CD4-positive, alpha-beta T cell treated with Interleukin-6 at 100 ng/mL for 8 hours (primary cell): ENCODE measurements around the gene PEPD.

Experiments
- DNase-seq: peaks from one replicate; pipeline ENCODE4 v3.0.0-alpha.2; 2020; ENCODE audit warnings: mixed read lengths, low spot score

Gene PEPD

DNA sequence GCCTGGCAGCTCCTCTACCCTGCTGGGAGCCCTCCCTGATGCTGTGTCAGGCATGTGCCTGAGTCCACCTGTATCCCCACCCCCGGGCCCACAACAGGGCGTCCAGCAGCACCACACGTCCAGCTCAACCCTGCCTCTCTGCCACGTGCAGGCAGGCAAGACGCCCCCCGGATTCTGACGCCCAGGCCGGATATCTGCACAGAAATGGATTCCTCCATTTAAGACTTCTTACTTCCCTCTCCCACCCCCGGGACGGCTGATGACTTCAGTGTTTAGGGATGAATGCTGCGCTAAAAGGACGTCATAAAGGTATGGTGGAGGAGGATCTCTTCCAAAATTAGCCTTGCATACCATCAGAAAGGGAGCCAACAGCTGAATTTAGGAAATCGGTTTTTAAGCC is 10.2 kb downstream of the PEPD start:
- DNase-seq = no peak

DNA sequence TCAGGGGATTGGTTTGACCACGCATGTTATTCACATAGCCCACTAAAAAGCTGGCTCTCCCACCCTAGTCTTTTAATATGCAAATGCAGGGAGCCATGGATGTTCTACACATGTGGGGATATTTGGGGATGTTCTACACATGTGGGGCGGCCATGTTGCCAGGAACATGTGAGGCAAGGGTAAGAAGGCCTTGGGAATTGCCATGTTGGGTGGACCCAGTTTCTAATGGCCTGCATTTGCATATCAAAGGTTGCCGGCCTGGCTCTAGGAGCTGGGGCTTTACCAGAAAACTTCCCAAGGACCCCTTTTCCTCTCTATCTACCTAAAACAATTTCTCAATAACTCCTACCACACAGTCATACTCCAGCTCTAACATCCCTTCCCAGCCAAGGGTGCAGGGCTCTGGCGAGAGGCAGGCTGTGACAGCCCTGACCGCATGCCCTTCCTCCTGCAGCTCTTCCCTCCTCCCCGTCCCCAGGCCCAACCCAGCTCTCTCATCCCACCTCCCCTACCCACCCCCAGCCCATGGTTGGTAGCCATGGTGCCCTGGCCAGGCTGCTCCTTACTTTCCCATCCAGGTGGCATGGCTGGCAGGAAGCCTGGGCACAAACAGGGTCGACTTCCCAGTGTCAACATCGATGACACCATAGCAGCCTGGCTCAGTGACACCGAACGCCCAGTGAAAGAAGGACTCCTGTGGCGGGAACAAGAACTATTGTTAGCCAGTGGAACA is 11.0 kb downstream of the PEPD start:
- no peak for DNase-seq

- no peak for DNase-seq
Observed at GRCh38 chr19:33509774-33510173, 11.8 kb downstream of the PEPD start.

GRCh38 chr19:33508941-33509614 is 12.5 kb downstream of the PEPD start:
- no peak for DNase-seq

- no peak for DNase-seq
Observed at GRCh38 chr19:33508431-33508830, 13.2 kb downstream of the PEPD start.

- no peak for DNase-seq
Observed at GRCh38 chr19:33508009-33508408, 13.6 kb downstream of the PEPD start.

DNA sequence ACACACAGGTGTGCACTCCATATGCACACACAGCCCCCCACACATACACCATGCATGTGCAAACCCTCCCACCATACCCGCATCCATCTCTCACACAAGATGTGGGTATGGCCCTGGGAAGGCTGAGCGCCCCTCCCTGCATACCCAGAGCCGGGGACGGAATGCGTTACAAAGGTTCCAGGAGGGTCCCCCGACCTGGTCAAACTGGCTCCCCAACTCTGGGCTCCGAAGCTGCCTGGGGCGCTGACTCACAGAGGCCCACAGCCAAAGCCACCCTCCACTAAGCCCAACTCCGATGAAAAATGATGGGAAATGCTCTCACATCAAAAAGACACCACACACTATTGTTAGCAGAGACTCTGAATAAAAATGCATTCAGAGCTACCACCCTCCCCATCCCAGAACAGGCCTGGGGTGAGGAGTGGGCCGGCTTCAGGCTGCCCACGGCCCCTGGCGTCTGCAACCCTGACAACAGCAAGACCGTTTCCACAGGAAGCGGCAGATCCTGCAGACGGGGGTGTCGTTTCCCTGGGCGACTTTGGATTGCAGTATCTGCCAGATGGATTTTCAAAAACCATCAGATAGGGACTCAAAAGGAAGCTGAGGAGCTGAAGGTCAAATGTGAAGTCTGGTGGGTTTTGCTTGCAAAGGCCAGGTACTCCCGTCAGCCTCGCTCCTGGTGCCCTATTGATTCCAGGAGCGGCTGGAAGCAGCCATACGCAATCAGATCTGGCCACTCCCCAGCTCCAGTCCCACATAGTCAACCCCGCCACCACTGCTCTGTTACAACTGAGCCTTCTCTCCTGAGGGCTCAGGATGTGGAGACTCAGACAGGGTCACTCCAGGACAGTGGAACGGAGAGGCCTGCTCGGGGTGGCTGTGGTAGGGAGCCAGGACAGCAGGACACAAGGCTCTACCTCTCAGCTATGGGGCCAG is 14.3 kb downstream of the PEPD start:
- no peak for DNase-seq

DNA sequence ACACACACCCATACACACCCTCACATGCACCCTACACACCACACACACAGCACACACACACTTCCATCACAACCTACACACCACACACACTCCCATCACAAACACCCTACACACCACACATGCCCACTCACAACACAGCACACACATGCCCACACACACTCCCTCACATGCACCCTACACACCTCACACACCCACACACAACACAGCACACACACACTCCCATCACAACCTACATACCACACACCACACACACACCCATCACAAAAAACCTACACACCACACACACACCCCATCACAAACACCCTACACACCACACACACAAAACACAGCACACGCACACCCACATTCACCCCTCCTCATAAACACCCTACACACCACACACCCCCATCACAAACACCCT is 15.1 kb downstream of the PEPD start:
- no peak for DNase-seq

GRCh38 chr19:33505823-33506222 is 15.8 kb downstream of the PEPD start:
- DNase-seq = no peak

DNA sequence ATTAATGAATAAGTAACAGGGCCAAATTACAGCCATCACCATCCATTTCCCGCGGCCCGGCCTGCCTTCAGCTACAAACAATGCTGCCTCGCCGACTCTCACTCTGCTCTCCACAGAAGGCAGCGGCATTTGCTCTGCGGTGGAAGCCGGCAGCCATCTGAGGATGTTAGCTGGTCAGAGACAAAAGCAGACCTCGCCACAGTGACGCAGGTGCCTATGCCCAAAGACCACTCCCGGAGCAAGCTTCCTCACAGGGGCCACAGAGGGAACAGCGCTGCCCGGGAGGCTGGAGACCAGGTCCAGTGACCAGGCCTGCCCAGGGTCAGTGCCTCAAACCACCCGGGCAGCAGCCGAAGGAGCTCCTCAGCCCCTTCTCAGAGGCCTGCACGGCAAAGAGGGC is 16.4 kb downstream of the PEPD start:
- no peak for DNase-seq

GRCh38 chr19:33504058-33504444 is 17.5 kb downstream of the PEPD start:
- DNase-seq = no peak

GRCh38 chr19:33503433-33504057 is 18.0 kb downstream of the PEPD start:
- DNase-seq = no peak

DNA sequence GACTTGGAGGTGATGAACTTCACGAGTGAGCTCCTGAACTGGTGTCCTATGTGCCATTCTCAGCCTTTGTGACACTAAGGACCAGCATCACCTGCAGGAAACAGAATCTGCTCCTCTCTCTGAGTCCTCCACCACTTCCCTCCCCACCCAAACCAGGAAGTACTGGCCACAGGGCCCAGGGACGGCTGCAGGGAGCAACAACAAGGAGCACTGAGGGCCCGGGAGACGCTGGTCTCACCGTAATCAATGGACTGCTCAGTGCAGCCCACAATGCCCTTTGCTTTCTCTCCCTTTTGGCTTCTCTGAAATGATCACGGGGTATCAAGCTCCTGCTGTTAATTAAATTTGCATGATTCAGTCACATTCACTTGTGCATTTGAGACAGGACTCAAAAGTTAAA is 18.6 kb downstream of the PEPD start:
- no peak for DNase-seq

DNA sequence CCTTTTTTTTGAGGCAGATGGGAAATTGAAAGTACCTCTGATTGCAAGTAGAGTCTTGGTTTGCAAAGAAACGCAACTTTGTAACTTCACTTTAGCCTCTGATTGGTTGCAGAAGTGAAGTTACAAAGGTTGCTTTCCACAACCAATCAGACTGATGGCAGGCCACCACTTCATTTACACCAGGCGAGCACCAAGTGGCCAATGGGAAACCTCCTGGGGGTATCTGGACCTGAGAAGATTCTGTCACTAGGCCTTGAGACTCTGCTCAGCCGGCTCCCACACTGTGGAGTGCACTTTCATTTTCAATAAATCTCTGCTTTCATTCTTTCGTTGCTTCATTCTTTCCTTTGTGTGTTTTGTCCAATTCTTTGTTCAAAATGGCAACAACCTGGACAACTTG is 19.1 kb downstream of the PEPD start:
- no peak for DNase-seq

GRCh38 chr19:33501693-33502356 is 19.8 kb downstream of the PEPD start:
- DNase-seq = no peak

- DNase-seq = no peak
Observed at GRCh38 chr19:33500991-33501390, 20.6 kb downstream of the PEPD start.

DNA sequence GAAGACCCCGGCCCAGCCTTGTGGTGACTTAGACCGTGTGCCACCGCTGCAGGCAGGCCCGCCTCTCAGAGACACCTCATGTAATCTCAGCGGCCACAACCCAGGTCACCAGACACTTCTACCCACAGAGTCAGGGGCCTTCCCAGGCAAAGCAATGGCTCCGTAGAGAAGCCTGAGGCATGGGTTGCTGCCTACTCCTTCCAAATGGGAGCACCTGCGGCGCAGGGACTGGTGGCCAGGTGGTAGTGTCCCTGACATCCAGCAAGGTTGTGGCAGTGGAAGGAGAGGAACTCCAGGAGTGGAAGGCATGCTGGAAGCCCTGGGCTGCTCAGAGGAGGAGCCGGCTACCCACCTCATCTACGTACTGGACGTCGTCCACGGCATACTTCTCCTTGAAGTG is 21.0 kb downstream of the PEPD start:
- DNase-seq = no peak

DNA sequence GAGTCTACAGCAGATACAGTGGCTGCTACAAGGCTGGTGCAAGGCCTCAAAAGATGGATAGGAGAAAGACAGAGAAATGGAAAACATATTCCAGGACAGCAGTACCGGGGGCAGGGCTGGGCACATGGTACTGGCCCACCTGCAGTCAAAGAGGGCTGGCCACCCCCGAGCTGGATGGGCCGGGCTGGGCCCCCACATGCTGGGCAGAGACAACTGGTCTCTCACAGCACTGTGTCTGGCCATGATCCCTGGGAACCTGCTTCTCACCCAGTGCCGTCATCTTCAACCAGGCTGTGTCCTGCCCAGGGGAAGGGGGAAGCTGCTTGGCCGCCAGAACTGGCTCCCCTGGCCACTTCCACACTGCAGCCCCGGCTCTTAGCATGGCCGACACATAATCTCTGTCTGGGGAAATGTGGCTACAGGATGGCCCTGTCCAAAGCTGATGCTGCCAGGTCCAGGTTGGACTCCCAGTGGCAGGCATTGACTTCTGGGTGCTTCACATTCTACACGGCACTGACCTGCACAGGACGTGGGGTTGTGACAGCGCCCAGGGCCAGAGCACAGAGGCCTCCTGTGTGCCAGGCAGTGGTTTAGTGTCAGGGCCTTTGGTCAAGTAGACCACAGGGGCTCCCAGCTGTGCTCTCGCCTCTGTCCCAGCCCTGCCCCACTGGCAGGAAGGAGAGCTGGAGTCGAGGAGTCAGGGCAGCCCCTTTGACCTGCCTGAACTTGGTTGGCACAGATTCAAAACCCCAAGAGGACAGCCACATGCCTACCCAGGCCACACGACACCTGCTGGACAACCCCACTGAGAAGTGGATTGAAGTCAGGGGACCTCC is 21.7 kb downstream of the PEPD start:
- no peak for DNase-seq

- DNase-seq = no peak
Observed at GRCh38 chr19:33499248-33499647, 22.3 kb downstream of the PEPD start.

GRCh38 chr19:33498391-33499000 is 23.1 kb downstream of the PEPD start:
- no peak for DNase-seq
